ENCODE data around the gene COL13A1.

The COL13A1 gene

GRCh38 chr10:69906425-69906824 is 104.7 kb downstream of the COL13A1 start:
- H3K27me3 ChIP-seq (ENCODE audit: insufficient read depth, insufficient read length): no peaks in the 10 kb centered on the region
- H3K9me3 ChIP-seq (ENCODE audit: insufficient read depth, low read length): no peaks in the 10 kb centered on the region
- TF ChIP-seq ZNF274 (IDR thresholded peaks at IDR 0.05; ENCODE audit: low read depth, low read length): no peak
- TF ChIP-seq SUZ12 (IDR thresholded peaks at IDR 0.05; ENCODE audit: extremely low read depth, insufficient read depth, insufficient read length): no peak
- TF ChIP-seq YY1 (IDR thresholded peaks at IDR 0.05; ENCODE audit: insufficient read depth, insufficient read length): no peak
- H3K36me3 ChIP-seq (ENCODE audit: insufficient read depth, insufficient read length, low read length): no peaks in the 10 kb centered on the region
- DNase-seq (ENCODE audit: low read depth, low spot score): no peak
- no peak overlapping the region for H3K9ac ChIP-seq (ENCODE audit: insufficient read length, low read depth)
- H3K4me3 ChIP-seq (ENCODE audit: insufficient read length, low read depth): no peak overlapping the region
- H3K4me1 ChIP-seq (ENCODE audit: insufficient read depth, insufficient read length): peaks cover 7% of the 10 kb centered on the region

DNA sequence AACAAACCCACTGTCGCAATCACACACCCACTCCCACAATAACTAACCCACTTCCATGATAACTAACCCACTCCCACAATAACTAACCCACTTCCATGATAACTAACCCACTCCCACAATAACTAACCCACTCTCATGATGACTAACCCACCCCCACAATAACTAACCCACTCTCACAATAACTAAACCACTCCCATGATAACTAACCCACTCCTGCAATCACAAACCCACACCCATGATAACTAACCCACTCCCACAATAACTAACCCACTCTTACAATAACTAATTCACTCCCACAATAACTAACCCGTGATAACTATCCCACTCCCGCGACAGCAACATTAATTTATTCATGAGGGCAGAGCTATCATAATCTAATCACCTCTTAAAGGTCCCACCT is 105.8 kb downstream of the COL13A1 start:
- Histone ChIP-seq H3K36me3 (ENCODE audit: insufficient read depth, insufficient read length, low read length) (no peaks in the 10 kb centered on the region), H3K4me1 (ENCODE audit: insufficient read depth, insufficient read length) (peaks cover 3% of the 10 kb centered on the region), H3K27me3 (ENCODE audit: insufficient read depth, insufficient read length) (no peaks in the 10 kb centered on the region), H3K9me3 (ENCODE audit: insufficient read depth, low read length) (no peaks in the 10 kb centered on the region), H3K4me3 (ENCODE audit: insufficient read length, low read depth) (no peak overlapping the region), H3K9ac (ENCODE audit: insufficient read length, low read depth) (no peak overlapping the region)
- DNase-seq (ENCODE audit: low read depth, low spot score): no peak
- TF ChIP-seq SUZ12 (IDR thresholded peaks at IDR 0.05; ENCODE audit: extremely low read depth, insufficient read depth, insufficient read length): no peak
- TF ChIP-seq ZNF274 (IDR thresholded peaks at IDR 0.05; ENCODE audit: low read depth, low read length): no peak
- TF ChIP-seq YY1 (IDR thresholded peaks at IDR 0.05; ENCODE audit: insufficient read depth, insufficient read length): no peak

GRCh38 chr10:69908124-69908523 is 106.4 kb downstream of the COL13A1 start:
- Histone ChIP-seq H3K9ac (ENCODE audit: insufficient read length, low read depth) (no peak overlapping the region), H3K4me1 (ENCODE audit: insufficient read depth, insufficient read length) (no peaks in the 10 kb centered on the region), H3K27me3 (ENCODE audit: insufficient read depth, insufficient read length) (no peaks in the 10 kb centered on the region), H3K36me3 (ENCODE audit: insufficient read depth, insufficient read length, low read length) (no peaks in the 10 kb centered on the region), H3K4me3 (ENCODE audit: insufficient read length, low read depth) (no peak overlapping the region), H3K9me3 (ENCODE audit: insufficient read depth, low read length) (no peaks in the 10 kb centered on the region)
- TF ChIP-seq ZNF274 (IDR thresholded peaks at IDR 0.05; ENCODE audit: low read depth, low read length) (no peak), YY1 (IDR thresholded peaks at IDR 0.05; ENCODE audit: insufficient read depth, insufficient read length) (no peak), SUZ12 (IDR thresholded peaks at IDR 0.05; ENCODE audit: extremely low read depth, insufficient read depth, insufficient read length) (no peak)
- no peak for DNase-seq (ENCODE audit: low read depth, low spot score)

- TF ChIP-seq YY1 (IDR thresholded peaks at IDR 0.05; ENCODE audit: insufficient read depth, insufficient read length): no peak
- TF ChIP-seq SUZ12 (IDR thresholded peaks at IDR 0.05; ENCODE audit: extremely low read depth, insufficient read depth, insufficient read length): no peak
- TF ChIP-seq ZNF274 (IDR thresholded peaks at IDR 0.05; ENCODE audit: low read depth, low read length): no peak
- no peaks in the 10 kb centered on the region for H3K36me3 ChIP-seq (ENCODE audit: insufficient read depth, insufficient read length, low read length)
- no peak for DNase-seq (ENCODE audit: low read depth, low spot score)
- H3K27me3 ChIP-seq (ENCODE audit: insufficient read depth, insufficient read length): no peaks in the 10 kb centered on the region
- H3K4me1 ChIP-seq (ENCODE audit: insufficient read depth, insufficient read length): no peaks in the 10 kb centered on the region
- no peak overlapping the region for H3K4me3 ChIP-seq (ENCODE audit: insufficient read length, low read depth)
- no peak overlapping the region for H3K9ac ChIP-seq (ENCODE audit: insufficient read length, low read depth)
- no peaks in the 10 kb centered on the region for H3K9me3 ChIP-seq (ENCODE audit: insufficient read depth, low read length)
Observed at GRCh38 chr10:69910561-69910960, 108.9 kb downstream of the COL13A1 start.

GRCh38 chr10:69911613-69912528 is 110.2 kb downstream of the COL13A1 start:
- no peaks in the 10 kb centered on the region for H3K36me3 ChIP-seq (ENCODE audit: insufficient read depth, insufficient read length, low read length)
- peaks cover 12% of the 10 kb centered on the region for H3K27me3 ChIP-seq (ENCODE audit: insufficient read depth, insufficient read length)
- H3K9ac ChIP-seq (ENCODE audit: insufficient read length, low read depth): no peak overlapping the region
- no peak for DNase-seq (ENCODE audit: low read depth, low spot score)
- no peak overlapping the region for H3K4me3 ChIP-seq (ENCODE audit: insufficient read length, low read depth)
- H3K9me3 ChIP-seq (ENCODE audit: insufficient read depth, low read length): no peaks in the 10 kb centered on the region
- no peaks in the 10 kb centered on the region for H3K4me1 ChIP-seq (ENCODE audit: insufficient read depth, insufficient read length)
- TF ChIP-seq SUZ12 (IDR thresholded peaks at IDR 0.05; ENCODE audit: extremely low read depth, insufficient read depth, insufficient read length) (no peak), YY1 (IDR thresholded peaks at IDR 0.05; ENCODE audit: insufficient read depth, insufficient read length) (no peak), ZNF274 (IDR thresholded peaks at IDR 0.05; ENCODE audit: low read depth, low read length) (no peak)

- no peak overlapping the region for H3K4me3 ChIP-seq (ENCODE audit: insufficient read length, low read depth)
- H3K9ac ChIP-seq (ENCODE audit: insufficient read length, low read depth): no peak overlapping the region
- no peaks in the 10 kb centered on the region for H3K9me3 ChIP-seq (ENCODE audit: insufficient read depth, low read length)
- no peak for DNase-seq (ENCODE audit: low read depth, low spot score)
- no peak for TF ChIP-seq YY1 (IDR thresholded peaks at IDR 0.05; ENCODE audit: insufficient read depth, insufficient read length)
- H3K36me3 ChIP-seq (ENCODE audit: insufficient read depth, insufficient read length, low read length): no peaks in the 10 kb centered on the region
- no peaks in the 10 kb centered on the region for H3K4me1 ChIP-seq (ENCODE audit: insufficient read depth, insufficient read length)
- peaks cover 12% of the 10 kb centered on the region for H3K27me3 ChIP-seq (ENCODE audit: insufficient read depth, insufficient read length)
Observed at GRCh38 chr10:69912589-69912988, 110.9 kb downstream of the COL13A1 start.

GRCh38 chr10:69913606-69914382 is 112.1 kb downstream of the COL13A1 start:
- no peak for DNase-seq (ENCODE audit: low read depth, low spot score)
- no peaks in the 10 kb centered on the region for H3K9me3 ChIP-seq (ENCODE audit: insufficient read depth, low read length)
- H3K36me3 ChIP-seq (ENCODE audit: insufficient read depth, insufficient read length, low read length): no peaks in the 10 kb centered on the region
- TF ChIP-seq ZNF274 (IDR thresholded peaks at IDR 0.05; ENCODE audit: low read depth, low read length) (no peak), YY1 (IDR thresholded peaks at IDR 0.05; ENCODE audit: insufficient read depth, insufficient read length) (no peak), SUZ12 (IDR thresholded peaks at IDR 0.05; ENCODE audit: extremely low read depth, insufficient read depth, insufficient read length) (no peak)
- peaks cover 12% of the 10 kb centered on the region for H3K27me3 ChIP-seq (ENCODE audit: insufficient read depth, insufficient read length)
- H3K9ac ChIP-seq (ENCODE audit: insufficient read length, low read depth): no peak overlapping the region
- H3K4me3 ChIP-seq (ENCODE audit: insufficient read length, low read depth): no peak overlapping the region
- no peaks in the 10 kb centered on the region for H3K4me1 ChIP-seq (ENCODE audit: insufficient read depth, insufficient read length)

Data from NT2/D1 (cell line).